ENCODE data around the gene LAMTOR1.

- no peak for TF ChIP-seq CTCF (conservative IDR thresholded peaks at IDR 0.05; ENCODE audit: low read depth, low read length)
- no peak for TF ChIP-seq EZH2 (IDR thresholded peaks at IDR 0.05; ENCODE audit: low read length, unreplicated experiment)
These were observed 27.3 kb downstream of the LAMTOR1 start for GRCh38 chr11:72075756-72076155.
